Measurements from ENCODE around the gene SEC31A. TPM values are rescaled to one million over a fixed set of nuclear protein-coding genes. Genes with fewer than 3 reads are reported as not detected.

Gene SEC31A
- total and polyA plus RNA-seq, 2 of the 4 experiments (the other 2 are of a cell fraction): 278 to 366 TPM

GRCh38 chr4:82892467-82892802 lies 1.5 kb upstream of the SEC31A start:
- dilution Hi-C loops (cut with HindIII; ENCODE audit: low sequenced_read_pairs, unreplicated experiment): no loop called here
- Histone ChIP-seq H3K9me1 (ENCODE audit: insufficient read depth, low read length) (no peaks in the 10 kb centered on the region), H4K5ac (ENCODE audit: low read depth, low read length) (no peak overlapping the region), H3K36me3 (ENCODE audit: control insufficient read depth, insufficient read depth, low read length) (peaks cover 9% of the 10 kb centered on the region), H2BK120ac (ENCODE audit: low read depth, low read length) (no peak overlapping the region), H3K18ac (ENCODE audit: low read depth, low read length) (no peak overlapping the region), H3K4me3 (ENCODE audit: insufficient read depth, low read depth, low read length) (no peak overlapping the region), H4K8ac (ENCODE audit: low read depth in 2 of 2, low read length in 2 of 2) (no peak overlapping the region), H2AK5ac (ENCODE audit: low read depth, low read length) (no peak overlapping the region), H3K4me1 (ENCODE audit: control insufficient read depth, insufficient read depth, low read length) (no peaks in the 10 kb centered on the region), H3K4me2 (ENCODE audit: low read depth, low read length) (no peak overlapping the region; the same call in 1 of the 2 replicates), H2AK9ac (replicated peaks; ENCODE audit: low read depth, low read length, poor library complexity) (no peak overlapping the region), H3K14ac (replicated peaks; ENCODE audit: low read depth, low read length) (no peak overlapping the region), H3K56ac (ENCODE audit: extremely low read depth, insufficient read depth, low read length) (no peak overlapping the region), H3K4ac (ENCODE audit: low read depth, low read length) (no peak overlapping the region), H4K91ac (ENCODE audit: insufficient read depth, low read depth, low read length) (no peak overlapping the region), H3K27ac (ENCODE audit: insufficient read depth, low read length) (no peak overlapping the region), H3K9ac (ENCODE audit: low read depth, low read length) (no peak overlapping the region), H3K27me3 (ENCODE audit: control insufficient read depth, insufficient read depth, low read length) (no peaks in the 10 kb centered on the region), H3K23ac (ENCODE audit: low read depth, low read length) (no peak overlapping the region), H3K9me3 (ENCODE audit: control insufficient read depth, insufficient read depth, low read length) (no peaks in the 10 kb centered on the region), H2BK20ac (ENCODE audit: low read depth, low read length) (no peak overlapping the region), H2AFZ (replicated peaks; ENCODE audit: low read length, poor library complexity) (no peak overlapping the region), H2BK15ac (ENCODE audit: low read depth, low read length) (no peak overlapping the region), H2BK5ac (ENCODE audit: low read depth, low read length, poor library complexity, severe bottlenecking) (no peak overlapping the region), H4K20me1 (ENCODE audit: insufficient read depth, low read length) (peaks cover 15% of the 10 kb centered on the region; the same call in 1 of the 2 replicates), H3K79me1 (ENCODE audit: low read depth in 1 of 2, low read length in 2 of 2) (peaks cover 10 to 33% of the 10 kb centered on the region in 2 experiments; a peak in 2 of 4 replicates)
- POLR2A ChIA-PET (ENCODE audit: unreplicated experiment): no interaction called here
- intact Hi-C loops (cut with micrococcal nuclease): no loop called here
- CTCF ChIA-PET: no interaction called here
- no peak for ATAC-seq (ENCODE audit: low read depth)
- TF ChIP-seq RFX5 (IDR thresholded peaks at IDR 0.05; ENCODE audit: low read depth, low read length) (no peak), RAD21 (IDR thresholded peaks at IDR 0.05; ENCODE audit: low read length) (no peak), SMC3 (IDR thresholded peaks at IDR 0.05; ENCODE audit: low read depth, low read length) (no peak), RCOR1 (IDR thresholded peaks at IDR 0.05; ENCODE audit: insufficient replicate concordance, low read length) (no peak), FOS (IDR thresholded peaks at IDR 0.05; ENCODE audit: low read depth, low read length) (no peak), MAFK (IDR thresholded peaks at IDR 0.05; ENCODE audit: low read depth, low read length) (no peak), BHLHE40 (IDR thresholded peaks at IDR 0.05; ENCODE audit: low read depth, low read length) (no peak)
- BruUV-seq (replicated peaks): no TSS peak
- WGBS, 2 experiments (ENCODE audit: extremely low coverage in 2 of 2, insufficient read length in 1 of 2): 80% methylated on average over 1 of the region's 1 CpG; no CpG with 5 or more reads in 1 of the 2 experiments
- in situ Hi-C loops (cut with MboI; ENCODE audit: low sequenced_read_pairs): no loop called here
- no peak for DNase-seq

Measured in IMR-90 (cell line).